H9 (cell line): ENCODE data around the gene CEP192. TPM values are rescaled to one million over a fixed set of nuclear protein-coding genes. Genes with fewer than 3 reads are reported as not detected.
A peak's percentile ranks its signal among the peaks of the same experiment; 100 is the strongest.

Experiments used
- DNase-seq: peaks from one replicate; pipeline ENCODE4 v3.0.0-alpha.2; 2017
- H2AFZ ChIP-seq: one replicate; pipeline ENCODE4 v1.6.1; 2013; ENCODE audit warnings: mild to moderate bottlenecking, low read length, control low read depth, moderate library complexity
- H2AK5ac ChIP-seq: 2 replicates; pipeline ENCODE4 v1.6.1; 2013; ENCODE audit warnings: low read length, control low read depth, mixed read lengths; ENCODE audit not compliant: insufficient read length
- H2BK120ac ChIP-seq: one replicate; pipeline ENCODE4 v1.6.1; 2013; ENCODE audit warnings: low read depth, mild to moderate bottlenecking, low read length, control low read depth, inconsistent platforms; ENCODE audit not compliant: poor library complexity, severe bottlenecking
- H2BK12ac ChIP-seq: 2 replicates; pipeline ENCODE4 v1.6.1; 2013; ENCODE audit warnings: low read length, control low read depth, mixed read lengths, low read depth; ENCODE audit not compliant: insufficient read length
- H2BK15ac ChIP-seq: 2 replicates; pipeline ENCODE4 v1.6.1; 2013; ENCODE audit warnings: low read depth, low read length, control low read depth
- H2BK20ac ChIP-seq: one replicate; pipeline ENCODE4 v1.6.1; 2013; ENCODE audit warnings: low read depth, mild to moderate bottlenecking, low read length, control low read depth, inconsistent platforms; ENCODE audit not compliant: poor library complexity, severe bottlenecking
- H2BK5ac ChIP-seq: 2 replicates; pipeline ENCODE4 v1.6.1; 2013; ENCODE audit warnings: low read length, control low read depth, mixed read lengths; ENCODE audit not compliant: insufficient read length
- H3K14ac ChIP-seq: 2 replicates; pipeline ENCODE4 v1.6.1; 2013; ENCODE audit warnings: low read length, control low read depth; ENCODE audit not compliant: insufficient read depth
- H3K18ac ChIP-seq: 2 replicates; pipeline ENCODE4 v1.6.1; 2013; ENCODE audit warnings: low read depth, mild to moderate bottlenecking, mixed read lengths, low read length, control low read depth; ENCODE audit not compliant: insufficient read length
- H3K23ac ChIP-seq: 2 replicates; pipeline ENCODE4 v1.6.1; 2013; ENCODE audit warnings: low read length, control low read depth, mixed read lengths, low read depth; ENCODE audit not compliant: insufficient read length
- H3K23me2 ChIP-seq: 2 replicates; pipeline ENCODE4 v1.6.1; 2013; ENCODE audit warnings: low read depth, mild to moderate bottlenecking, mixed read lengths, low read length, control low read depth; ENCODE audit not compliant: insufficient read length, poor library complexity, severe bottlenecking
- H3K27ac ChIP-seq: 2 replicates; pipeline ENCODE4 v1.5.1; 2013; ENCODE audit warnings: low read length, control low read depth, mixed read lengths, low read depth; ENCODE audit not compliant: insufficient read length
- H3K27me3 ChIP-seq: 2 replicates; pipeline ENCODE4 v1.6.1; 2013; ENCODE audit warnings: low read length, control low read depth, inconsistent platforms; ENCODE audit not compliant: insufficient read depth
- H3K4ac ChIP-seq: 2 replicates; pipeline ENCODE4 v1.6.1; 2013; ENCODE audit warnings: low read depth, mild to moderate bottlenecking, control low read depth, inconsistent platforms, low read length, moderate library complexity
- H3K4me1 ChIP-seq: 2 replicates; pipeline ENCODE4 v1.6.1; 2013; ENCODE audit warnings: low read length, control low read depth, inconsistent platforms; ENCODE audit not compliant: insufficient read depth
- H3K4me2 ChIP-seq: 2 replicates; pipeline ENCODE4 v1.6.1; 2013; ENCODE audit warnings: low read length, control low read depth, mixed read lengths; ENCODE audit not compliant: insufficient read length, insufficient read depth
- H3K56ac ChIP-seq: 2 replicates; pipeline ENCODE4 v1.6.1; 2013; ENCODE audit warnings: low read depth, mild to moderate bottlenecking, mixed read lengths, low read length, control low read depth; ENCODE audit not compliant: insufficient read length
- H3K79me1 ChIP-seq: 2 replicates; pipeline ENCODE4 v1.6.1; 2013; ENCODE audit warnings: low read depth, mild to moderate bottlenecking, moderate library complexity, low read length, control low read depth, inconsistent platforms; ENCODE audit not compliant: insufficient read depth, poor library complexity, severe bottlenecking
- H3K79me2 ChIP-seq: 2 replicates; pipeline ENCODE4 v1.6.1; 2013; ENCODE audit warnings: low read length, control low read depth, inconsistent platforms; ENCODE audit not compliant: insufficient read depth
- H3K9ac ChIP-seq: 2 replicates; pipeline ENCODE4 v1.6.1; 2013; ENCODE audit warnings: low read length, control low read depth, mixed read lengths; ENCODE audit not compliant: insufficient read length; ENCODE audit errors: extremely low read depth
- H3K9me3 ChIP-seq: one replicate; pipeline ENCODE4 v1.6.1; 2013; ENCODE audit warnings: low read depth, low read length, inconsistent platforms; ENCODE audit not compliant: control insufficient read depth
- H3T11ph ChIP-seq: one replicate; pipeline ENCODE4 v1.6.1; 2013; ENCODE audit warnings: mild to moderate bottlenecking, low read length, control low read depth, inconsistent platforms
- H4K20me1 ChIP-seq: one replicate; pipeline ENCODE4 v1.6.1; 2013; ENCODE audit not compliant: control insufficient read depth, insufficient read length, insufficient read depth
- H4K5ac ChIP-seq: 2 replicates; pipeline ENCODE4 v1.6.1; 2013; ENCODE audit warnings: low read depth, mild to moderate bottlenecking, mixed read lengths, low read length, control low read depth; ENCODE audit not compliant: insufficient read length
- H4K8ac ChIP-seq: replicated peaks from 2 replicates; pipeline ENCODE4 v1.6.1; 2013; ENCODE audit warnings: low read length, control low read depth, mixed read lengths, low read depth; ENCODE audit not compliant: insufficient read length
- H4K91ac ChIP-seq: 2 replicates; pipeline ENCODE4 v1.6.1; 2013; ENCODE audit warnings: low read depth, mild to moderate bottlenecking, moderate library complexity, mixed read lengths, low read length, control low read depth; ENCODE audit not compliant: insufficient read length
- H3K27ac Mint-ChIP-seq, 3 experiments: 2 replicates in 2 of 3; 3 replicates in 1 of 3; pipeline ENCODE4 v1.8.0; 2020 to 2021; ENCODE audit warnings: mixed read lengths in 3 of 3, mild to moderate bottlenecking in 1 of 3, moderate library complexity in 1 of 3
- H3K27me3 Mint-ChIP-seq: 2 replicates; pipeline ENCODE4 v1.8.0; 2021; ENCODE audit warnings: low read depth, mild to moderate bottlenecking, moderate library complexity, mixed read lengths
- H3K36me3 Mint-ChIP-seq, 3 experiments: 2 replicates in 2 of 3; 3 replicates in 1 of 3; pipeline ENCODE4 v1.8.0; 2020 to 2021; ENCODE audit warnings: low read depth in 3 of 3, mixed read lengths in 3 of 3; ENCODE audit not compliant: insufficient read depth in 1 of 3
- H3K4me1 Mint-ChIP-seq, 2 experiments: 2 replicates each; pipeline ENCODE4 v1.8.0; 2020; ENCODE audit warnings: mixed read lengths in 2 of 2
- H3K4me3 Mint-ChIP-seq, 2 experiments: 2 replicates in 1 of 2; 3 replicates in 1 of 2; pipeline ENCODE4 v1.8.0; 2020 to 2021; ENCODE audit warnings: mild to moderate bottlenecking in 2 of 2, mixed read lengths in 2 of 2, moderate library complexity in 1 of 2
- H3K9me3 Mint-ChIP-seq, 2 experiments: 2 replicates in 1 of 2; 3 replicates in 1 of 2; pipeline ENCODE4 v1.8.0; 2020; ENCODE audit warnings: mild to moderate bottlenecking in 2 of 2, mixed read lengths in 2 of 2, moderate library complexity in 1 of 2
- CTCF ChIP-seq: fragments of 200-600 bp; sonication (generic); conservative IDR thresholded peaks from 3 replicates; pipeline ENCODE4 v1.8.0; 2021; ENCODE audit warnings: antibody characterized with exemption, mild to moderate bottlenecking
- WGBS: extraction: QIAGEN DNeasy Blood & Tissue Kit; methylation state at CpG from one replicate; pipeline ENCODE4 v1.1.7; 2013; ENCODE audit warnings: missing lambda C conversion rate, low lambda C conversion rate, mixed read lengths; ENCODE audit not compliant: insufficient read length; ENCODE audit errors: extremely low coverage; 5-methylcytosine and 5-hydroxymethylcytosine counted together
- total RNA-seq: library from RNA; stranded (reverse); gene quantifications from 2 replicates; pipeline ENCODE4 v1.2.1, GENCODE V29; 2021

CEP192 gene
- total RNA-seq, 1 experiment from 2014 or later = 23.5 TPM

GRCh38 chr18:13136904-13137669 lies 145.9 kb downstream of the CEP192 start:
- Histone ChIP-seq H3K23ac (no peak overlapping the region), H2BK15ac (no peak overlapping the region), H3K18ac (no peak overlapping the region), H2BK20ac (no peak overlapping the region), H3K27ac (no peak overlapping the region), H3K27me3 (peaks cover 4% of the 10 kb centered on the region; the same call in 1 of the 2 replicates), H2BK5ac (no peak overlapping the region), H3T11ph (no peak overlapping the region), H2BK12ac (no peak overlapping the region), H4K91ac (no peak overlapping the region), H3K9ac (no peak overlapping the region), H3K23me2 (peaks cover 8% of the 10 kb centered on the region), H3K14ac (peak overlapping the region; percentile 52; the same call in 1 of the 2 replicates), H3K79me1 (no peaks in the 10 kb centered on the region), H4K5ac (no peak overlapping the region), H3K79me2 (no peaks in the 10 kb centered on the region), H2AK5ac (no peak overlapping the region), H2BK120ac (no peak overlapping the region), H3K56ac (no peak overlapping the region), H4K8ac (no peak overlapping the region), H3K9me3 (no peaks in the 10 kb centered on the region), H2AFZ (no peak overlapping the region), H4K20me1 (no peaks in the 10 kb centered on the region), H3K4me2 (peak overlapping the region; percentile 28), H3K4me1 (no peaks in the 10 kb centered on the region), H3K4ac (no peak overlapping the region)
- peaks cover 7 to 9% of the 10 kb centered on the region in 2 experiments; a peak in 3 of 4 replicates for H3K4me1 Mint-ChIP-seq
- DNase-seq = no peak
- H3K9me3 Mint-ChIP-seq = peaks cover 9 to 16% of the 10 kb centered on the region in 2 experiments
- peaks cover 5 to 7% (median 6%) of the 10 kb centered on the region in 3 experiments; a peak in 5 of 7 replicates for H3K36me3 Mint-ChIP-seq
- WGBS = no CpG with 5 or more reads among the region's 74 CpGs
- H3K27me3 Mint-ChIP-seq = peaks cover 56% of the 10 kb centered on the region
- TF ChIP-seq CTCF = no peak
- no peak overlapping the region for H3K27ac Mint-ChIP-seq
- peak overlapping the region; percentile 65 to 80 for H3K4me3 Mint-ChIP-seq
